Raji (cell line): ENCODE measurements around the gene TUBB3.

Experiments
- POLR2A ChIP-seq: IDR thresholded peaks from 2 replicates; pipeline ENCODE4 v1.6.1; 2011; ENCODE audit warnings: low read depth, low read length, control low read depth; ENCODE audit not compliant: insufficient read depth

TUBB3 gene

DNA sequence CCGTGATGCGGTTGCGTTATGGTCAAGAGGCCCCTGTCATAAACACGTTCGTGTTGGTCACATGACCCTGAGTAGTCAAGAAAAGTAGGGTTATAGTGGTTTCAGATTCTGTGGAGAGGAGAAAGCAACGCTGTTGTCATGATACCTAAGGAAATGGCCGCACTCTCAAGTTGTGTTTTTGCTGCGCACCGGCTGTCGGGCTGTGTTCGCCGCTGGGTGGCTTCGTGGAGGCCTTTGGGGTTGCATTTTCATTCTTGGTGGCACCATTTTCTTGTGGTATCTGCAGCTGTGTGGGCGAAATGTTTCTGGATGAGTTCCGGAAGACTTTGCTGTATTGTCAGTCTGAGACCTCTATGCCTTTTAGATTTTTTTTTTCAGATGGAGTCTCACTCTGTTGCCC is 60.4 kb downstream of the TUBB3 start:
- no peak for TF ChIP-seq POLR2A

DNA sequence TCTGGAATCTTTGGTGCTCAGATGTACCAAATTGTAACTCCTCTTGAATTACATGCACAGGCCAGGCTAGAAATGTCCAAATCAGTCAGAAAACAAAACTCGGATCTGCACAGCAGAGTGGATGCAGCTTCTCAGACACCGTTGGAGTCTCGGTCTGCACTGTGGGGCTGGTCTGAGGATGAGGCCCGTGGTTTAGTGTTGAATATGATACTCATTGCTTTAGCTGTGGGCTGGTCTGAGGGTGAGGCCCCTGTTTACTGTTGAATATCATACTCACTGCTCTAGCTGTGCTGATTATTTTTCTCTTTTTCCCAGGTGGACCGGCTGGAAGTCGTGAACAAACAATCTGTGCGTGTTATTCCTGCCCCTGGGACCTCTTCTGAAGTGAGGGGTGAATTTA is 61.1 kb downstream of the TUBB3 start:
- no peak for TF ChIP-seq POLR2A

DNA sequence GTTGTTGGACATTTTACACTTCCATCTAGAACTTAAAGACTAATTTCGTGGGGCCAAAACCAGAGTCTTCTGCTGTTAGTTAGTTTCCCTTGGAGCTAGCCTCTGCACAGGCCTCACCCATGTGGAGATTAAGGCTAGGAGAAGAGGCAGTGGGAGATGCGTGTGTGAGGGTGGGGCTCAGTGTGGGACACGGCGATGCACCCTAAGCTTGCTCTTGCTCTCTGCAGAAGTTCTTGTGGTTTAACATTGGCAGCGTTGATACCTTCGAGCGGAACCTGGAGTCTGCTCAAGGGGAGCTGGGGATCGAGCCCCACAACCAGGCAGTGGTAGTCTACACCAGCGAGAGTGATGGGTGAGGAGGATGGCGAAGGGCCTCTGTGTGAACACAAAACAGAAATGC is 62.1 kb downstream of the TUBB3 start:
- TF ChIP-seq POLR2A = no peak
